ENCODE results near the gene FZR1. TPM values are rescaled to one million over a fixed set of nuclear protein-coding genes. Genes with fewer than 3 reads are reported as not detected.

FZR1 gene
- total and polyA plus RNA-seq, 3 donors from 2014 or later, result 91.2 to 123 (median 95.1) TPM

GRCh38 chr19:3491396-3492119, 14.6 kb upstream of the FZR1 start:
- no peak for DNase-seq
- H3K36me3 ChIP-seq (ENCODE audit: low read depth, missing control alignments), result no peaks in the 10 kb centered on the region
- 71 to 76% methylated on average over 9 to 55 of the region's 55 CpGs for WGBS, 2 donors

GRCh38 chr19:3492131-3492839, 13.8 kb upstream of the FZR1 start:
- no peak for TF ChIP-seq CTCF (IDR thresholded peaks at IDR 0.05)
- TF ChIP-seq POLR2A (IDR thresholded peaks at IDR 0.05), result no peak
- intact Hi-C loops (cut with DNase I; ENCODE audit: low total_unique reads), result no loop called here
- H3K4me1 ChIP-seq, result no peaks in the 10 kb centered on the region
- WGBS, 2 donors, result 47 to 87% methylated on average over 34 to 44 of the region's 45 CpGs
- no peak overlapping the region for H3K4me3 ChIP-seq
- no peak overlapping the region for H3K27ac ChIP-seq
- no peak for DNase-seq
- H3K36me3 ChIP-seq (ENCODE audit: low read depth, missing control alignments), result no peaks in the 10 kb centered on the region
- no peaks in the 10 kb centered on the region for H3K27me3 ChIP-seq
- no peaks in the 10 kb centered on the region for H3K9me3 ChIP-seq

More at GRCh38 chr19:3491396-3492119, 14.6 kb upstream of the FZR1 start:
- intact Hi-C loops (cut with DNase I; ENCODE audit: low total_unique reads), result no loop called here
- Histone ChIP-seq H3K27ac (no peak overlapping the region), H3K4me3 (no peak overlapping the region), H3K9me3 (no peaks in the 10 kb centered on the region), H3K27me3 (no peaks in the 10 kb centered on the region), H3K4me1 (no peaks in the 10 kb centered on the region)
- TF ChIP-seq CTCF (IDR thresholded peaks at IDR 0.05) (no peak), POLR2A (IDR thresholded peaks at IDR 0.05) (no peak)

- WGBS, 2 donors, result 91 to 93% methylated on average over 16 of the region's 16 CpGs
- DNase-seq, result no peak
- Histone ChIP-seq H3K4me1 (no peaks in the 10 kb centered on the region), H3K27ac (no peak overlapping the region), H3K4me3 (no peak overlapping the region), H3K9me3 (no peaks in the 10 kb centered on the region), H3K27me3 (no peaks in the 10 kb centered on the region), H3K36me3 (ENCODE audit: low read depth, missing control alignments) (no peaks in the 10 kb centered on the region)
- TF ChIP-seq POLR2A (IDR thresholded peaks at IDR 0.05), result no peak
- TF ChIP-seq CTCF (IDR thresholded peaks at IDR 0.05), result no peak
- intact Hi-C loops (cut with DNase I; ENCODE audit: low total_unique reads), result no loop called here
These were observed 13.2 kb upstream of the FZR1 start for GRCh38 chr19:3492919-3493318.

GRCh38 chr19:3493651-3494050, 12.5 kb upstream of the FZR1 start:
- H3K4me1 ChIP-seq, result no peaks in the 10 kb centered on the region
- H3K4me3 ChIP-seq, result peak overlapping the region in 1 of 2 donors; percentile 10
- intact Hi-C loops (cut with DNase I; ENCODE audit: low total_unique reads), result no loop called here
- H3K9me3 ChIP-seq, result no peaks in the 10 kb centered on the region
- H3K27ac ChIP-seq, result no peak overlapping the region
- TF ChIP-seq POLR2A (IDR thresholded peaks at IDR 0.05) (no peak), CTCF (IDR thresholded peaks at IDR 0.05) (no peak)
- no peaks in the 10 kb centered on the region for H3K36me3 ChIP-seq (ENCODE audit: low read depth, missing control alignments)
- WGBS, 2 donors, result 44 to 79% methylated on average over 10 to 14 of the region's 14 CpGs
- no peaks in the 10 kb centered on the region for H3K27me3 ChIP-seq
- no peak for DNase-seq

All from testis (tissue), 3 donors.